Measurements from ENCODE around the gene HSPBAP1.
"Not testable (repeated sequence)": the region's sequence is repeated elsewhere in the genome, so short reads cannot be mapped to it uniquely, and the experiment has no call there.

Gene HSPBAP1

GRCh38 chr3:122784436-122784835 lies 9.2 kb downstream of the HSPBAP1 start:
- peak; percentile 20 for DNase-seq (ENCODE audit: low spot score)

GRCh38 chr3:122782804-122783203 lies 10.8 kb downstream of the HSPBAP1 start:
- DNase-seq (ENCODE audit: low spot score) = no peak

- DNase-seq (ENCODE audit: low spot score) = no peak
These were observed 16.1 kb downstream of the HSPBAP1 start for GRCh38 chr3:122777563-122777962.

- no peak for DNase-seq (ENCODE audit: low spot score)
These were observed 16.8 kb downstream of the HSPBAP1 start for GRCh38 chr3:122776675-122777468.

GRCh38 chr3:122774564-122774963 lies 19.1 kb downstream of the HSPBAP1 start:
- peak; percentile 22 for DNase-seq (ENCODE audit: low spot score)

GRCh38 chr3:122773944-122774509 lies 19.6 kb downstream of the HSPBAP1 start:
- DNase-seq (ENCODE audit: low spot score) = no peak

GRCh38 chr3:122772827-122773226 lies 20.8 kb downstream of the HSPBAP1 start:
- DNase-seq (ENCODE audit: low spot score) = no peak

GRCh38 chr3:122770521-122771202 lies 23.0 kb downstream of the HSPBAP1 start:
- DNase-seq (ENCODE audit: low spot score) = no peak

GRCh38 chr3:122767540-122768372 lies 25.9 kb downstream of the HSPBAP1 start:
- no peak for DNase-seq (ENCODE audit: low spot score)

GRCh38 chr3:122766430-122766829 lies 27.2 kb downstream of the HSPBAP1 start:
- no peak for DNase-seq (ENCODE audit: low spot score)

- no peak for DNase-seq (ENCODE audit: low spot score)
These were observed 33.0 kb downstream of the HSPBAP1 start for GRCh38 chr3:122760453-122761271.

GRCh38 chr3:122758877-122759560 lies 34.6 kb downstream of the HSPBAP1 start:
- peak; percentile 28 for DNase-seq (ENCODE audit: low spot score)

- no peak for DNase-seq (ENCODE audit: low spot score)
These were observed 38.1 kb downstream of the HSPBAP1 start for GRCh38 chr3:122755491-122755890.

GRCh38 chr3:122754929-122755328 lies 38.7 kb downstream of the HSPBAP1 start:
- peak; percentile 55 for DNase-seq (ENCODE audit: low spot score)

- DNase-seq (ENCODE audit: low spot score) = no peak
These were observed 45.3 kb downstream of the HSPBAP1 start for GRCh38 chr3:122748347-122748746.

- not testable (repeated sequence) for DNase-seq (ENCODE audit: low spot score)
These were observed 46.3 kb downstream of the HSPBAP1 start for GRCh38 chr3:122747295-122747694.

GRCh38 chr3:122745369-122746021 lies 48.1 kb downstream of the HSPBAP1 start:
- DNase-seq (ENCODE audit: low spot score) = no peak

GRCh38 chr3:122743581-122744120 lies 50.0 kb downstream of the HSPBAP1 start:
- DNase-seq (ENCODE audit: low spot score) = no peak

GRCh38 chr3:122742234-122742633 lies 51.4 kb downstream of the HSPBAP1 start:
- DNase-seq (ENCODE audit: low spot score) = no peak

GRCh38 chr3:122739172-122739571 lies 54.5 kb downstream of the HSPBAP1 start:
- DNase-seq (ENCODE audit: low spot score) = no peak
